GM21529 (cell line): ENCODE measurements around the gene NAV3.
"Not testable (repeated sequence)": the region's sequence is repeated elsewhere in the genome, so short reads cannot be mapped to it uniquely, and the experiment has no call there.

Experiments used
- ATAC-seq: cut with Tn5 transposase; IDR thresholded peaks from one replicate; pipeline ENCODE4 v1.9.1; 2021; ENCODE audit not compliant: unreplicated experiment

NAV3 gene

DNA sequence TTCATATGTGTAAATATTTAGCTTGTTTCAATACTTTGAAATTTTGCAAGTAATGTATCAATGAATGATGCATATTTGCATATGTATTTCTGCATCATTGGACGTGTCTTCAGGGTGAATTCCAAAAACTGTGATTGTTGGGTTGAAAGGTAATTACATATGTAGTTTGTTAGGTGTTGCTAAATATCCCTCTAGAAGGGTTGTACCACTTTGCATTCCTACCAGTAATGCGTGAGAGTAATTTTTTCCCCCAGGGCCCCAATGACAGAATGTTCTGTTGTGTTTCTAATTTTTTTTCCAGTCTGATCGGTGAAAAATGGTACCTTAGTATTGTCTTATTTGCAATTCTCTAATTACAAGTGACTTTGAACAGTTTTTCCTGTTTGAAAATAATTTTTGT is 408.9 kb downstream of the NAV3 start:
- no peak for ATAC-seq

DNA sequence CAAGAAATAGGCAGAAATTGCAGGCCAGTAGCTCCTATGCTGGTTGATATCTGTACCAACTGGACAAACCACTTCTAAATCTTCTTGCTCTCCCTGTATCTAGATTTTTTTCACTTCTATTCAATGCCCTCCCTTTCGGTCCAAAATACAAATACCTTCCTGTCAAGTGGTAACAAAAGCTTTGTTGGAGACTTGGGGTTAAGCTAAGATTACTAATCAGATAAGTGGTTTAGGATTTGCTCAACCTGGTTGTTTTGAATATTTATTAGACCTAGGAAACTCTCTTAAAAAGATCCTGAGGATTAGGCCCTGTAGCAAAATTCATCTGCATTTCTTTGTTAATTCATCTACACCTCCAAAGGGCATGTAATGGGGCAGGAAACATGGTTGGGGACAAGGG is 410.1 kb downstream of the NAV3 start:
- ATAC-seq: no peak

GRCh38 chr12:78241446-78241845 is 410.8 kb downstream of the NAV3 start:
- no peak for ATAC-seq

DNA sequence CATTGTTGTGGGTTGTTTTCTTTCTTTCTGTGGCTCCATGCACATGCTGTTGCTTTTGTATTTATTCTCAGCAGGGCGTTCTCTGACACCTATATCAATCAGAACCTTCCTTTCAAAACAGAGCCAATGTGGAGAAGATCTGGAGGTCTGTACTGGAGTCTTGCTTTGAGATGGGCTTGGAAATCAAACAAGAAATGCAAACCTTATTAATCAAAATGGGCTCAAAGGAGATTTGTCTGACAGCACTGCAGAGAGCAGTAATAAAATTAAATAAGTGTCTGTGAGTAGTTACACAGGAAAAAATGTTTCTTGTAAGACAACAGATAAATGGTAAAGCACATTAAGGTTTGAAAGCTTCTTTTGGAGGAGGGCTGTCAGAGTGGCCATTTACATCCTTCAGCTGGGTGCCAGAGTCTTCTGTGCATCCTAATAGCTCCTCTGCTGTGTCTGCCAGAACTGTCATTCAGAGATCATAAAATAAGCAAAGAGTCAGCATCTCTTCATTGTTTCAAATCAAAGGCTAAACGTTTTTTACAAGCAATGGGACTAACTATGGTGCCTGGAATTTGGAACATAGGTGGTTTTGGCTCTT is 414.3 kb downstream of the NAV3 start:
- ATAC-seq: no peak

- no peak for ATAC-seq
These were observed 417.6 kb downstream of the NAV3 start for GRCh38 chr12:78248321-78248720.

- no peak for ATAC-seq
These were observed 418.9 kb downstream of the NAV3 start for GRCh38 chr12:78249578-78249977.

GRCh38 chr12:78257662-78258061 is 427.0 kb downstream of the NAV3 start:
- ATAC-seq: not testable (repeated sequence)

DNA sequence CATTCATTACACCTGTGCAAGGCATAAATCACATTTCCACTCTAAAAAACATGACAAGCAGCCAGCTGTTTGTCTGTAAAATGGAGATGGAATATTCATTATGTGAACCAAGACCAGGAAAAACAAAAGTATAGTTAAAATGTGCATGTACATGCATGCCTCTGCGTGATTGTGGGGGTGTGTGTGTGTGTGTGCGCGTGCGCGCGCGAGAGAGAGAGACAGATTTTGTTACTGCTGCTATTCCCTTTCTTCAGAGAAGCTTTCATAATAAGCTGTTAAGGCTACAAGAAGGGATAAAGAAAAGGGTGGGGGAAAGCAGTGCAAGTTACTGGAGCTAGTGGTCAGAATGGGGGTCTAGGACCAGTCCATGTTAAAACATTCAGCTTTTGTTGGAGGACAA is 430.3 kb downstream of the NAV3 start:
- ATAC-seq: no peak

GRCh38 chr12:78261901-78262300 is 431.2 kb downstream of the NAV3 start:
- no peak for ATAC-seq
